Activated T-helper 2 cell treated with anti-CD3 and anti-CD28 coated beads, Interferon-gamma antibody, Interleukin-2, Interleukin-4, amounts not matched to agents 10 μg/mL and 5 μg/mL and 100 μg/mL, durations not matched to agents 14 hours and 24 hours and 36 hours (primary cell): ENCODE data around the gene LSM11. TPM values are rescaled to one million over a fixed set of nuclear protein-coding genes. Genes with fewer than 3 reads are reported as not detected.
"Not testable (repeated sequence)": the region's sequence is repeated elsewhere in the genome, so short reads cannot be mapped to it uniquely, and the experiment has no call there.

Experiments
- DNase-seq: peaks from one replicate; pipeline ENCODE4 v3.0.0; 2021; ENCODE audit warnings: low spot score
- H3K27ac Mint-ChIP-seq: one replicate; pipeline ENCODE4 v1.8.0; 2021; ENCODE audit warnings: mixed read lengths
- H3K27me3 Mint-ChIP-seq: one replicate; pipeline ENCODE4 v1.8.0; 2021; ENCODE audit warnings: low read depth, mixed read lengths
- H3K36me3 Mint-ChIP-seq: one replicate; pipeline ENCODE4 v1.8.0; 2021; ENCODE audit warnings: low read depth, mixed read lengths
- H3K4me1 Mint-ChIP-seq: one replicate; pipeline ENCODE4 v1.8.0; 2021; ENCODE audit warnings: low read depth, mixed read lengths
- H3K4me3 Mint-ChIP-seq: one replicate; pipeline ENCODE4 v1.8.0; 2021; ENCODE audit warnings: low read depth, mild to moderate bottlenecking, moderate library complexity, mixed read lengths
- H3K9me3 Mint-ChIP-seq: one replicate; pipeline ENCODE4 v1.8.0; 2021; ENCODE audit warnings: mixed read lengths
- intact Hi-C: fragments of 100-400 bp; cut with micrococcal nuclease; formaldehyde crosslinking; loops from one replicate; pipeline ENCODE4 v1.15.1; 2023
- total RNA-seq: library from RNA; stranded (reverse); gene quantifications from 2 replicates; pipeline ENCODE4 v1.2.3, GENCODE V29; 2022

LSM11 gene
- total RNA-seq, 1 donor from 2014 or later = 8.9 TPM

DNA sequence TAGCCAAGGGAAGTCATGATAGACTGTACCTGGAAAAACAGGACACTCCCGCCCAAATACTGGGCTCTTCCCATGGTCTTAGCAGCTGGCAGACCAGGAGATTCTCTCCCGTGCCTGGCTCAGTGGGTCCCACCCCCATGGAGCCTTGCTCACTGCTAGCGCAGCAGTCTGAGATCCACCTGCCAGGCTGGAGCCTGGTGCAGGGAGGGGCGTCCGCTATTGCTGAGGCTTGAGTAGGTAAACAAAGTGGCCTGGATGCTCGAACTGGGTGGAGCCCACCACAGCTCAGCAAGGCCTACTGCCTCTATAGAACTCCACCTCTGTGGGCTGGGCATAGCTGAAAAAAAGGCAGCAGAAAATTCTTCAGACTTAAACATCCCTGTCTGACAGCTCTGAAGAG is 22.4 kb upstream of the LSM11 start:
- no peak for DNase-seq
- Mint-ChIP-seq H3K27me3 (no peaks in the 10 kb centered on the region), H3K4me3 (no peak overlapping the region), H3K9me3 (peaks cover 5% of the 10 kb centered on the region), H3K27ac (no peak overlapping the region), H3K4me1 (peaks cover 25% of the 10 kb centered on the region), H3K36me3 (peaks cover 9% of the 10 kb centered on the region)
- intact Hi-C loops = no loop called here

DNA sequence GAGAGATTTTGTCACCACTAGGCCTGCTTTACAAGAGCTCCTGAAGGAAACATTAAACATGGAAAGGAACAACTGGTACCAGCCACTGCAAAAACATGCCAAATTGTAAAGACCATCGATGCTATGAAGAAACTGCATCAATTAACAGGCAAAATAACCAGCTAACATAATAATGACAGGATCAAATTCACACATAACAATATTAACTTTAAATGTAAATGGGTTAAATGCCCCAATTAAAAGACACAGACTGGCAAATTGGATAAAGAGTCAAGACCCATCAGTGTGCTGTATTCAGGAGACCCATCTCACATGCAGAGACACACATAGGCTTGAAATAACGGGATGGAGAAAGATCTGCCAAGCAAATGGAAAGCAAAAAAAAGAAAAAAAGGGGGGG is 20.6 kb upstream of the LSM11 start:
- H3K36me3 Mint-ChIP-seq, H3K4me3 Mint-ChIP-seq, intact Hi-C loops, H3K27me3 Mint-ChIP-seq, H3K9me3 Mint-ChIP-seq, H3K27ac Mint-ChIP-seq, DNase-seq: not testable (repeated sequence)
- H3K4me1 Mint-ChIP-seq = peaks cover 12% of the 10 kb centered on the region

DNA sequence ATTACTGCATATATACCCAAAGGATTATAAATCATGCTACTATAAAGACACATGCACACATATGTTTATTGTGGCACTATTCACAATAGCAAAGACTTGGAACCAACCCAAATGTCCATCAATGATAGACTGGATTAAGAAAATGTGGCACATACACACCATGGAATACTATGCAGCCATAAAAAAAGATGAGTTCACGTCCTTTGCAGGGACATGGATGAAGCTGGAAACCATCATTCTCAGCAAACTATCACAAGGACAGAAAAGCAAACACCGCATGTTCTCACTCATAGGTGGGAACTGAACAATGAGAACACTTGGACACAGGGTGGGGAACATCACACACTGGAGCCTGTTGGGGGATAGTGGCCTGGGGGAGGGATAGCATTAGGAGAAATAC is 16.9 kb upstream of the LSM11 start:
- Mint-ChIP-seq H3K36me3 (peaks cover 14% of the 10 kb centered on the region), H3K4me1 (peaks cover 21% of the 10 kb centered on the region)
- DNase-seq, intact Hi-C loops, H3K27ac Mint-ChIP-seq, H3K9me3 Mint-ChIP-seq, H3K27me3 Mint-ChIP-seq, H3K4me3 Mint-ChIP-seq: not testable (repeated sequence)

DNA sequence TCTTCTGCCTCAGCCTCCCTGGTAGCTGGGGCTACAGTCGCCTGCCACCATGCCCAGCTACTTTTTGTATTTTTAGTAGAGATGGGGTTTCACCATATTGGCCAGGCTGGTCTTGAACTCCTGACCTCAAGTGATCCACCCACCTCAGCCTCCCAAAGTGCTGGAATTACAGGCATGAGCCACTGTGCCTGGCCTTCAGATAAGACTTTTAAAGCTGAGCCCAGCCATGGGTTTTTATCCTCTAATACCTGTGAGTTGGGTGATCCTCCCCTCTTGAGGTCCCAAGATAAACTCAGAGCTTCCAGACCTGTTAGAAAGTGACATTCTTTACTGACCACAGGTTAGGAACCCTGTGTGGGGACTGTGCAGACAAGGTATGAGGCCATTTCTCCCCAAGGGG is 15.7 kb upstream of the LSM11 start:
- H3K27me3 Mint-ChIP-seq, H3K27ac Mint-ChIP-seq, DNase-seq, H3K4me3 Mint-ChIP-seq, H3K9me3 Mint-ChIP-seq, intact Hi-C loops: not testable (repeated sequence)
- peaks cover 26% of the 10 kb centered on the region for H3K4me1 Mint-ChIP-seq
- peaks cover 21% of the 10 kb centered on the region for H3K36me3 Mint-ChIP-seq

DNA sequence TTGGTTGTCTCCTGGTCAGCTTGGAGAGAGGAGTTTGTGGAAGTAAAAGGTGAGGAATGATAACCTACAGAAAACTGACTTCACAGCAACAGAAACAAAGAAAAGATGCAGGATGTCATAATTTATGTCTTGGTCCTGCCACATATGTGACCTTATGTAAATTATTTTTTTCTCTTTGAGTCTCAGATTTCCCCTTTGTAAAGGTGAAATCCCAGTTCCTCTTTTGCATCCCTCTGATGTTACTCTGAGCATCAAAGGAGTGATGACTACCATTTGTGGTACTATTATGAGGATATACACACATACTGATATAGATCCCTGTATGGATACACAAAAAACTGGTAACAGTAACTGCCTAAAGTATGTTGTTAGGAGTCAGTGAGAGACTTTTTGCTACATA is 13.7 kb upstream of the LSM11 start:
- Mint-ChIP-seq H3K4me1 (peaks cover 26% of the 10 kb centered on the region), H3K36me3 (peaks cover 25% of the 10 kb centered on the region), H3K4me3 (no peak overlapping the region), H3K27ac (no peak overlapping the region), H3K27me3 (no peaks in the 10 kb centered on the region), H3K9me3 (no peaks in the 10 kb centered on the region)
- DNase-seq = no peak
- intact Hi-C loops = loop anchor here (2.0 kb wide), 4 partner anchors 127 to 265 kb away; partner anchors contain the start of gene CLINT1

DNA sequence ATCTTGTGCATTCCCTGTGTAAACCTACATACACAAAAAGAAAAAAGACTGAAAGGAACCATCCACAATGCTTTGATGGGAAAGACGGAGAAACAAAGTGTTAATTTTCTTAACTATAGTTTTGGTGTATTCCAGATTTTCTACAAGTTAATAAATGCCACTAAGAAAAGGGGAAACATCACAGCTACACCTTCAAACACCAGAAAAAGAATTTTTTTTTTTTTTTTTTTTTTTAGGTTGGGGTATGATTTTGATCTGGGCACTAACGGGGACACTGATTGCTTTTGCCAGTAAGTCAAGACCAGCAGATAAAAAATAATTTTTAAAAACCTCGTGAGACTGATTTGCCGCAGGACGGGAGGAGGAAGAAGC is 12.6 kb upstream of the LSM11 start:
- no peak for DNase-seq
- Mint-ChIP-seq H3K27me3 (no peaks in the 10 kb centered on the region), H3K4me3 (peak overlapping the region; percentile 90), H3K27ac (peak overlapping the region; percentile 95), H3K9me3 (no peaks in the 10 kb centered on the region), H3K36me3 (peaks cover 26% of the 10 kb centered on the region), H3K4me1 (peaks cover 26% of the 10 kb centered on the region)
- intact Hi-C loops = loop anchor here (1.0 to 2.0 kb wide), 5 partner anchors 12 to 266 kb away; partner anchors contain the start of genes CLINT1 and LSM11

DNA sequence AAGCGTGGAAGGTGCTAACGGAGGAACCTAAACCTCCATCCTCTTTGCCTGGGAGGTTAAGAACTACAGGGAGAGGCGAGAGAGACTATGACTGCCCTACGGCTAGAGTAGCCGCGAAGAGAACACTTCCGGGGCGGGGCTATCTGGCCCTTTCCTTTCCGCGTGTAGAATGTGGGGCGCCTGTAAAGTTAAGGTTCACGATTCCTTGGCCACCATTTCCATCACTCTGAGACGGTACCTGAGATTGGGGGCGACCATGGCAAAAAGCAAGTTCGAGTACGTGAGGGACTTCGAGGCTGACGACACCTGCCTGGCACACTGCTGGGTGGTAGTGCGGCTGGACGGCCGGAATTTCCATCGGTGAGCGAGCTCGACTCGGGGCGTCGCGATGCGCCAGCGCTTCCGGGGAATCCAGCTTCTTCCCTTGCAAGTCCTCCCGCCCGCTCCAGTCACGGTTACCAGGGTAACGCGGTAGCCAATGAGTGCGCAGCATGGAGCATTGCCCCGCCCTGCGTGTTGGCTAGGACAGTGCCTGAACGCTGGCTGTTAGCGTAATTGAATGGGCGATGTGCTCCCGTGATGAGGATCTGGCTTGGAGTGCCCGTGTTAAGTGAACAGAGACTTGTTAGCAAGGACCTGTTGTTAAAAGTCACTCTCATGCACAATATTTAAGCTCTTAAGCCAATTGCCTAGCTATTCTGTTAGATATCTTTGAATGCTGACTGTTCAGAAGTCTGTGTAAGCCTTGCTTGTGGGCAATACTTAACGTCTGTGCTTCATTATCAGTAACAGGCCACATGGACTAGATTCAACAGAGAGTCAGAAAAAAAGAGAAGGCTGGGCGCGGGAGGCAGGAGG is 12.0 kb upstream of the LSM11 start, which contains the start of gene THG1L:
Gene THG1L (plus strand): TSS at position 149 of the 858 bp plus-strand sequence. CDS start 21 bp downstream, at position 170.
- DNase-seq = peak; percentile 97
- Mint-ChIP-seq H3K4me1 (peaks cover 26% of the 10 kb centered on the region), H3K27me3 (no peaks in the 10 kb centered on the region), H3K9me3 (no peaks in the 10 kb centered on the region), H3K36me3 (peaks cover 31% of the 10 kb centered on the region), H3K4me3 (peak within 1 kb of the TSS; percentile 90), H3K27ac (peak within 1 kb of the TSS; percentile 95)
- intact Hi-C loops = loop anchor here (1.0 to 2.0 kb wide), 5 partner anchors 12 to 267 kb away; partner anchors contain the start of genes CLINT1 and LSM11

DNA sequence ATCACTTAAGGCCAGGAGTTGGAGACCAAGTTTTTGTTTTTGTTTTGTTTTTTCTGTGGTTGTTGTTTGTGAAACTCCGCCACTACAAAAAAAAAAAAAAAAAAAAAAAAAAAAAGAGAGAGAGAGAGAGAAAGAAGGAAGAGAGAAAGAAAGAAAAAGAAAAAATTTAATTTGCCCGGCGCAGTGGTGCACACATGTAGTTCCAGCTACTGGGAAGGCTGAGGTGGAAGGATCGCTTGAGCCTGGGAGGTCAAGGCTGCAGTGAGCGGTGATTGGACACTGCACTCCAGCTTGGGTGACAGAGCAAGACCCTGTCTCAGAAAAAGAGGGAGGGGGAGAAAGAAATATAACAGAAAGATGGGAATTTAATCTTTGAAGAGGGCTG is 11.4 kb upstream of the LSM11 start:
- H3K4me1 Mint-ChIP-seq = peaks cover 26% of the 10 kb centered on the region
- H3K27ac Mint-ChIP-seq = no peak overlapping the region
- H3K27me3 Mint-ChIP-seq = no peaks in the 10 kb centered on the region
- peak overlapping the region; percentile 90 for H3K4me3 Mint-ChIP-seq
- DNase-seq = no peak
- intact Hi-C loops = no loop called here
- no peaks in the 10 kb centered on the region for H3K9me3 Mint-ChIP-seq
- H3K36me3 Mint-ChIP-seq = peaks cover 34% of the 10 kb centered on the region

DNA sequence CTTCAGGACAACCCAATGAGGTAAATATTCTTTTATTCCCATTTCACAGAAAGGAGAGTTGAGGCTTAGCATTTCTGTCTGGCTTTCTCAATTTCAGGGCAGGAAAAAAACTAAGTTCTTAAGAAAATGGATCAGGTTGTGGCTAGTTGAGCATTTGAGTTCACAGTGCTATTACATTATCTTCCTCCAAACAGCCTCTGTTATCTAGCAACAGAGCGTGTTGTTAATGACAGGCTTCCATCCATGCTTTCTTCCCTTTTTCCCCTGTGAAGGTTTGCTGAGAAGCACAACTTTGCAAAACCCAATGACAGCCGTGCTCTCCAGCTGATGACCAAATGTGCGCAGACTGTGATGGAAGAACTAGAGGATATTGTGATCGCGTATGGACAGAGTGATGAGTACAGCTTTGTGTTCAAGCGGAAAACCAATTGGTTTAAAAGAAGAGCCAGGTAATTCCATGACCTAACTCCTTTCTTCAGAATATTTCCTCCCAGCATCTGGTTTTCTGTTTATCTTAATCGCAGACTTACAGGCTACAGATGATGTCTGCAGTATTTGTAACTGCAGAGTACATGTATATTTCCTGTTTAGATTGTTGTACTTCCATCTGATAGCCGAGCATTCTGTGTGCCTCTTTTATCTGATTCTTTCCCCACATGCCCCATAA is 10.8 kb upstream of the LSM11 start:
- H3K27ac Mint-ChIP-seq = no peak overlapping the region
- peak overlapping the region; percentile 90 for H3K4me3 Mint-ChIP-seq
- no peaks in the 10 kb centered on the region for H3K27me3 Mint-ChIP-seq
- H3K36me3 Mint-ChIP-seq = peaks cover 37% of the 10 kb centered on the region
- intact Hi-C loops = no loop called here
- peaks cover 26% of the 10 kb centered on the region for H3K4me1 Mint-ChIP-seq
- no peak for DNase-seq
- H3K9me3 Mint-ChIP-seq = no peaks in the 10 kb centered on the region

DNA sequence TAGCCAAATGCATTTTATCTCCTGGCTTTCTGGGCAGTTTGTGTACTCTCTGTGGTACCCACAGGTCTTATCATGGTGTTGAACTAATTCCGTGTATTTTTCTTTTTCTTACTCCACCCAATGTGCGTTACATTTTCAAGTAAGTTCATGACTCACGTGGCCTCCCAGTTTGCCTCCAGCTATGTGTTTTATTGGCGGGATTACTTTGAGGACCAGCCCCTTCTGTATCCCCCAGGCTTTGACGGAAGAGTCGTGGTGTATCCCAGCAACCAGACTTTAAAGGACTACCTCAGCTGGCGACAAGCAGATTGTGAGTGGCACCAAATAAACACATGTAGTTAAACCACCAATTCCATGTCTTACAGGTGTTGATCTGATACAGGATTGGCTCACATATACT is 9.1 kb upstream of the LSM11 start:
- Mint-ChIP-seq H3K27ac (no peak overlapping the region), H3K27me3 (no peaks in the 10 kb centered on the region), H3K4me1 (peaks cover 20% of the 10 kb centered on the region), H3K4me3 (no peak overlapping the region), H3K36me3 (peaks cover 47% of the 10 kb centered on the region), H3K9me3 (no peaks in the 10 kb centered on the region)
- no peak for DNase-seq
- intact Hi-C loops = no loop called here

DNA sequence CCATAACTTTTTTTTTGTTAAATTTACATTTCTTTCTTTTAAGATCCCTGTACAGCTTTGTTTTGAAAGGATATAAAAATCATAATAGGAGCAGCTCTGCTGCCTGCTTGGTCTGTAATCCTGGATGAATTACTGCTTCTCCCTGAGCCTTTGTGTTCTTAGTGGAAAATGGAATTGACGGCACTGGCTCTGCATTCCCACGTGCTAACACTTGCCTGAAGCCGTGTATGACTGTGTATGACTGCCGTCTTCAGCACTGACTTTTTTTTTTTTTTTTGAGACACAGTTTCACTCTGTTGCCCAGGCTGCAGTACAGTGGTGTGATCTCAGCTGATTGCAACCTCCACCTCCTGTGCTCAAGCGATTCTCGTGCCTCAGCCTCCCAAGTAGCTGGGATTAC is 7.5 kb upstream of the LSM11 start:
- H3K4me1 Mint-ChIP-seq = peaks cover 13% of the 10 kb centered on the region

DNA sequence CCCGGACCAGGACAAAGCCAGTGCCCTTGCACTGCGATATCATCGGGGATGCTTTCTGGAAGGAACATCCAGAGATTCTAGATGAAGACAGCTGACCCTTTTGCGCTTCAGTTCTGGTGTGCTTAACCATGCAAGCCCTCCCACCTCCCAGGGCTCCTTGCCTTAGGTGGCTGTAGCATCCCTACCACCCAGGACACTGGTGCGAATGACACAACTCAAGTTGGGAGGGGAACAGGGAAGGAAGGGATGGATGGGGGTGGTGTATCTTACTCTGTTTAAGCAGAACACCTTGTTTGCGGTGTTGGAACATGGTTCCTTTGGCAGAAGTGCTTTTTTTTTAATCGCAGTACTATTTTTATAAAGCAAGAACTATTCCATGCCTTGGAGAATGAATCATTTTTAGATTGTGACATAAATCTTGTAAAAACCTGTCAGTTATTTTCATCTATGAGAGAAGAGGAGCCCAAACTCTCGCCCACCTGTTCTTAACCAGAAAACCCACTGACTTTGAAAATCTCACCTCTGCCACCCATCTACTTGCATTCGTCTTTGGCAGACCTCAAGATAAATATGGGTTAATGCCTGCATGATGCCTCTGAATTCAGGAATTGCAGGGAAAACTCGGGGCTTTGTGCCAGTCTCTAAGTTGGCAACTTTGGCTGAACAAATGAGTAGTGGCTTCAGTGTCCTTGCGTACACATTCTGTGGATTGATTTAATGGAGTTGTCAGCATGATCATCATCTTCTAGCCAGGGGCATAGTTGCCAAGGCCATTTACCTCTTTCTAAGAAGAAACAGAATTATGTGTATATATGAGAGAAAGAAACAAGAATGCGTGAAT is 3.9 kb upstream of the LSM11 start:
- H3K4me1 Mint-ChIP-seq = peaks cover 13% of the 10 kb centered on the region
- no peaks in the 10 kb centered on the region for H3K9me3 Mint-ChIP-seq
- H3K4me3 Mint-ChIP-seq = no peak overlapping the region
- H3K27ac Mint-ChIP-seq = no peak overlapping the region
- intact Hi-C loops = loop anchor here (5.0 to 10.0 kb wide), 2 partner anchors 397 to 595 kb away; partner anchors contain the start of gene MED7
- no peak for DNase-seq
- H3K27me3 Mint-ChIP-seq = no peaks in the 10 kb centered on the region
- peaks cover 44% of the 10 kb centered on the region for H3K36me3 Mint-ChIP-seq

More for the DNA sequence above, 7.5 kb upstream of the LSM11 start:
- H3K27me3 Mint-ChIP-seq = no peaks in the 10 kb centered on the region
- intact Hi-C loops = no loop called here
- no peak overlapping the region for H3K27ac Mint-ChIP-seq
- peaks cover 55% of the 10 kb centered on the region for H3K36me3 Mint-ChIP-seq
- no peak for DNase-seq
- no peak overlapping the region for H3K4me3 Mint-ChIP-seq
- H3K9me3 Mint-ChIP-seq = no peaks in the 10 kb centered on the region
